HepG2 (cell line): ENCODE results near the gene OSBPL2. TPM values are rescaled to one million over a fixed set of nuclear protein-coding genes. Genes with fewer than 3 reads are reported as not detected.

Experiments used
- ATAC-seq: fragments of 200-7000 bp; cut with Tn5 transposase; 3 replicates; pipeline ENCODE4 v1.9.1; 2020; ENCODE audit warnings: mild to moderate bottlenecking, moderate library complexity
- BruUV-seq: library from RNA; stranded (reverse); fragments of 400-500 nt; replicated peaks from 2 replicates; lab custom pipeline; 2021; lab: Mats Ljungman, UMichigan
- CTCF ChIA-PET: fragments of 300-600 bp; formaldehyde crosslinking; extraction: SDS; loops from one replicate; lab custom pipeline; 2021; ENCODE audit warnings: low total read pairs, inconsistent platforms, low intra/inter-chr PET ratio; lab: Yijun Ruan, JAX
- POLR2A ChIA-PET: fragments of 350-600 bp; sonication (Branson Sonifier 250); formaldehyde crosslinking; loops from one replicate; lab custom pipeline; 2020; ENCODE audit warnings: antibody characterized with exemption, inconsistent platforms; lab: Yijun Ruan, JAX
- DNase-seq: peaks from one replicate; pipeline ENCODE4 v3.0.0-alpha.2; 2015; ENCODE audit warnings: low spot score
- FAIRE-seq: peaks from 3 replicates; lab custom pipeline; 2011; peaks lifted over from hg19 to GRCh38; lab: Jason Lieb, UNC
- H2AFZ ChIP-seq: one replicate; pipeline ENCODE4 v1.6.1; 2011; ENCODE audit warnings: low read length, inconsistent platforms
- H3K27ac ChIP-seq: fragments of 300-600 bp; 3 replicates; pipeline ENCODE4 v1.8.0; 2011; ENCODE audit warnings: mixed run types, mild to moderate bottlenecking, mixed read lengths, low read length, inconsistent platforms; ENCODE audit not compliant: insufficient read depth; ENCODE audit errors: extremely low read length
- H3K27me3 ChIP-seq, 2 experiments: fragments of 200-600 bp in 1 of 2; 2 replicates in 1 of 2; 3 replicates in 1 of 2; pipeline versions ENCODE4 v1.6.0 to v1.8.0; 2011; ENCODE audit warnings: low read length in 2 of 2, mild to moderate bottlenecking in 2 of 2, moderate library complexity in 2 of 2, inconsistent platforms in 1 of 2; ENCODE audit not compliant: insufficient read depth in 2 of 2, control insufficient read depth in 1 of 2
- H3K36me3 ChIP-seq, 2 experiments: fragments of 200-600 bp in 1 of 2; replicated peaks in 1 of 2; 2 replicates in 1 of 2; 3 replicates in 1 of 2; pipeline versions ENCODE4 v1.5.1 to v1.8.0; 2011; ENCODE audit warnings: low read length in 2 of 2, inconsistent platforms in 1 of 2; ENCODE audit not compliant: insufficient read depth in 2 of 2, control insufficient read depth in 1 of 2
- H3K4me1 ChIP-seq: 2 replicates; pipeline ENCODE4 v1.5.1; 2012; ENCODE audit warnings: low read length, inconsistent platforms; ENCODE audit not compliant: insufficient read depth
- H3K4me2 ChIP-seq: 2 replicates; pipeline ENCODE4 v1.6.0; 2011; ENCODE audit warnings: low read depth, low read length, inconsistent platforms
- H3K4me3 ChIP-seq, 3 experiments: fragments of 200-600 bp in 1 of 3; sonication (generic), shearing (Covaris generic) in 1 of 3; replicated peaks in 1 of 3; 2 replicates each; pipeline ENCODE4 v1.5.1; 2011 to 2016; ENCODE audit warnings: low read length in 3 of 3, inconsistent platforms in 2 of 3, low read depth in 2 of 3, mild to moderate bottlenecking in 2 of 3, control low read depth in 1 of 3, mixed read lengths in 1 of 3; ENCODE audit not compliant: insufficient read depth in 1 of 3
- H3K79me2 ChIP-seq: one replicate; pipeline ENCODE4 v1.6.1; 2011; ENCODE audit warnings: low read length, inconsistent platforms; ENCODE audit not compliant: insufficient read depth
- H3K9ac ChIP-seq: 2 replicates; pipeline ENCODE4 v1.6.0; 2011; ENCODE audit warnings: mild to moderate bottlenecking, low read depth, low read length, inconsistent platforms; ENCODE audit not compliant: insufficient read depth
- H3K9me3 ChIP-seq: 2 replicates; pipeline ENCODE4 v1.5.1; 2012; ENCODE audit warnings: mild to moderate bottlenecking, low read length
- H4K20me1 ChIP-seq: 2 replicates; pipeline ENCODE4 v1.6.0; 2011; ENCODE audit warnings: inconsistent platforms, mild to moderate bottlenecking, low read length, moderate library complexity; ENCODE audit not compliant: insufficient read depth
- EEA1 ChIP-seq: sonication (generic); formaldehyde crosslinking; IDR thresholded peaks from 2 replicates; pipeline ENCODE4 v1.5.1; 2020; ENCODE audit warnings: mild to moderate bottlenecking, missing genetic modification reagents, borderline replicate concordance
- EED ChIP-seq: sonication (generic); formaldehyde crosslinking; IDR thresholded peaks from 2 replicates; pipeline ENCODE4 v1.5.0; 2020; ENCODE audit warnings: mild to moderate bottlenecking, missing genetic modification reagents
- GATA4 ChIP-seq: sonication (generic); IDR thresholded peaks from 2 replicates; pipeline ENCODE4 v1.6.1; 2016; ENCODE audit warnings: antibody characterized with exemption, low read depth, borderline replicate concordance
- HCFC1 ChIP-seq: fragments of 150-350 bp; IDR thresholded peaks from 2 replicates; pipeline ENCODE4 v1.6.1; 2014; ENCODE audit warnings: low read depth, low read length
- KDM2A ChIP-seq: sonication (generic); formaldehyde crosslinking; IDR thresholded peaks from 2 replicates; pipeline ENCODE4 v1.4.0; 2020; ENCODE audit warnings: low read depth, missing genetic modification reagents, borderline replicate concordance
- NBN ChIP-seq: fragments of 450-650 bp; conservative IDR thresholded peaks from 2 replicates; pipeline ENCODE4 v1.6.1; 2017
- ZKSCAN1 ChIP-seq: fragments of 150-350 bp; IDR thresholded peaks from 2 replicates; pipeline ENCODE4 v1.6.1; 2014; ENCODE audit warnings: low read length
- ZNF235 ChIP-seq: sonication (generic); formaldehyde crosslinking; IDR thresholded peaks from 2 replicates; pipeline ENCODE4 v1.8.1; 2023; ENCODE audit warnings: mild to moderate bottlenecking, missing genetic modification reagents, borderline replicate concordance
- ZNF562 ChIP-seq: sonication (generic); formaldehyde crosslinking; IDR thresholded peaks from 2 replicates; pipeline ENCODE4 v1.8.0; 2022; ENCODE audit warnings: missing genetic modification reagents, borderline replicate concordance
- ZNF7 ChIP-seq: IDR thresholded peaks from 2 replicates; pipeline ENCODE4 v1.6.1; 2016; ENCODE audit warnings: missing biosample characterization, missing genetic modification reagents
- ZNF839 ChIP-seq: sonication (generic); formaldehyde crosslinking; IDR thresholded peaks from 2 replicates; pipeline ENCODE4 v1.4.0; 2020; ENCODE audit warnings: missing genetic modification reagents, mild to moderate bottlenecking, borderline replicate concordance
- WGBS: methylation state at CpG from one replicate; pipeline ENCODE4 v1.1.6; 2017; ENCODE audit warnings: low lambda C conversion rate; 5-methylcytosine and 5-hydroxymethylcytosine counted together
- in situ Hi-C: cut with HindIII; loops from 2 replicates; pipeline ENCODE4 v1.10.0; 2017; ENCODE audit warnings: low pct_unique_long_range_greater_than_20kb; ENCODE audit not compliant: extremely low pct_ligation_motif_present
- intact Hi-C: fragments of 100-400 bp; cut with micrococcal nuclease; formaldehyde crosslinking; loops from one replicate; pipeline ENCODE4 v1.10.0; 2022; ENCODE audit not compliant: unreplicated experiment
- polyA plus RNA-seq, 8 experiments: library from polyadenylated mRNA; depleted of rRNA in 3 of 8; stranded (reverse) in 7 of 8; unstranded in 1 of 8; fragments of >200 nt; fragmentation: Illumina TruSeq in 4 of 8; extraction: Trizol in 4 of 8; gene quantifications; 2 replicates each; pipeline versions ENCODE4 v1.2.1 to v1.2.3, GENCODE V29; 2011 to 2016; ENCODE audit warnings: low read depth in 4 of 8, missing spikeins in 1 of 8, mixed read lengths in 1 of 8; ENCODE audit not compliant: insufficient read depth in 1 of 8
- total RNA-seq, 5 experiments: library from RNA; depleted of rRNA; stranded (reverse); fragments of >200 nt; fragmentation: Illumina TruSeq; extraction: Trizol; gene quantifications; 2 replicates each; pipeline ENCODE4 v1.2.3, GENCODE V29; 2016; ENCODE audit warnings: low read depth in 1 of 5
- TF ChIP-seq, protein P1 (sequence below): sonication (generic); formaldehyde crosslinking; IDR thresholded peaks from 2 replicates; pipeline ENCODE4 v1.4.0; 2020; ENCODE audit warnings: missing genetic modification reagents
- TF ChIP-seq, protein P2 (sequence below): IDR thresholded peaks from 2 replicates; pipeline ENCODE4 v1.4.0; 2020; ENCODE audit warnings: mild to moderate bottlenecking, missing genetic modification reagents

Gene OSBPL2
- total and polyA plus RNA-seq, 2 of the 13 experiments (the other 11 are each of a cell fraction or from before 2014, with no cell fraction given): 18.5 to 37.4 TPM

DNA sequence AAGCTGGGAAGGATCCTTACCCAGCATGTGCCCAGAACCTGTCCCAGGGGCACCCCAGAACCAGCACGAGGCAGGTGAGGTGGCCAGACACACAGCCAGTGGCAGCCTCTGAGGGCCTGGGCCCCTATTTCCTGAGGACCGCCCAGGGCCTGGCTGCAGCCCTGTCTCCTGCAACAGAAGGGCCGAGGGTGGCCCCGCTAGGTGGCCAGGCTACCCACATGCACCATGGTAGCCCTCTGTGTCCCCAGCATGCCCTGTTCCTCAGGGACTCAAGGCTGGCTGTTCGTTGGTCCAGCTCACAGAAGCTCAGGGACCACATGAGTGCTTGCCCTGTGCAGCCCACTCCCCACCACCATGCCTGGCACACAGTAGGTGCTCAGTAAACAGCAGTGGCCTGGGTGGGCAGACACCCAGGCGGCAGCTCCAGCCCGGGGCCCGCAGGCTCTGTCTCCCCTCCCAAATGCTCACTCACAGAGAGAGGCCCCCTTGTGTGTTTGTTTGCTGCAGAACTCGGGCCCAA, 26.5 kb upstream of the OSBPL2 start:
- no peak for DNase-seq
- H3K9ac ChIP-seq: no peak overlapping the region
- H3K79me2 ChIP-seq: no peaks in the 10 kb centered on the region
- no peak overlapping the region for H2AFZ ChIP-seq
- H4K20me1 ChIP-seq: no peaks in the 10 kb centered on the region; the same call in 1 of the 2 replicates
- no peak overlapping the region for H3K4me2 ChIP-seq
- peaks cover 44 to 65% of the 10 kb centered on the region in 2 experiments for H3K27me3 ChIP-seq
- BruUV-seq: no TSS peak
- no peak for FAIRE-seq
- H3K36me3 ChIP-seq: no peaks in the 10 kb centered on the region
- TF ChIP-seq KDM2A (CRISPR knock-in tag) (0 out of 2 replicates have a peak, but pooled peaks have one; percentile 17), ZKSCAN1 (0 out of 2 replicates have a peak, but pooled peaks have one; percentile 29), ZNF562 (CRISPR knock-in tag) (no peak), EED (no peak), EEA1 (no peak), ZNF7 (CRISPR knock-in tag) (no peak), ZNF839 (CRISPR knock-in tag) (no peak)
- TF ChIP-seq, all 625 proteins: peak for 2
- no peak; the same call in 2 of the 3 replicates for ATAC-seq
- intact Hi-C loops (no loop called here), in situ Hi-C loops (no loop called here)
- no peak overlapping the region for H3K27ac ChIP-seq
- WGBS: 13% methylated on average over 8 of the region's 9 CpGs
- POLR2A ChIA-PET: no interaction called here
- H3K9me3 ChIP-seq: no peaks in the 10 kb centered on the region
- peaks cover 19% of the 10 kb centered on the region for H3K4me1 ChIP-seq
- no peak overlapping the region for H3K4me3 ChIP-seq
- CTCF ChIA-PET: no interaction called here

DNA sequence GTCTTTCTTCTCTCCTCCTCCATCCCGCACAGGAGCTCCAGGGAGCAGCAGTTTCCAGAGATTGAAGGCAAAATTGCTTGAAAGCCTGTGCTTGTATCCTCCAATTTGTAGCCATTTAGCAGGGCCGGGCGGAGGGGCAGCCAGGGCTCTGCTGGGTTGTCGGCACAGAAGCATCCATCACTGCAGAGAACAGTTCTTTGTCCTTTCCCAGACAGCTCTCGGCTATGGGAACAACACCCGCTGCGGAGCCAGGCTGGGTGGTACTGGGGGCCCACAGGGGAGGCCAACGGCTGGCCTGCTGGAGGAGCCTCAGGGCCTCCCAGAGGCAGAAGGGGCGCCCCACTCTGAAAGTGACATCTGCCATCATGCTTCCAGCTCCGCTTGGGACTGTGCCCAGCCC, 26.0 kb upstream of the OSBPL2 start:
- H3K36me3 ChIP-seq: no peaks in the 10 kb centered on the region
- in situ Hi-C loops (no loop called here), intact Hi-C loops (no loop called here)
- no peak overlapping the region for H3K4me3 ChIP-seq
- POLR2A ChIA-PET: no interaction called here
- CTCF ChIA-PET: no interaction called here
- no peak overlapping the region for H3K4me2 ChIP-seq
- H2AFZ ChIP-seq: no peak overlapping the region
- peaks cover 48 to 69% of the 10 kb centered on the region in 2 experiments for H3K27me3 ChIP-seq
- no peaks in the 10 kb centered on the region; the same call in 1 of the 2 replicates for H4K20me1 ChIP-seq
- no TSS peak for BruUV-seq
- WGBS: 20% methylated on average over 10 of the region's 10 CpGs
- H3K79me2 ChIP-seq: no peaks in the 10 kb centered on the region
- TF ChIP-seq HCFC1 (no peak), ZNF235 (CRISPR knock-in tag) (no peak), GATA4 (no peak), NBN (no peak)
- TF ChIP-seq, protein P1, sequence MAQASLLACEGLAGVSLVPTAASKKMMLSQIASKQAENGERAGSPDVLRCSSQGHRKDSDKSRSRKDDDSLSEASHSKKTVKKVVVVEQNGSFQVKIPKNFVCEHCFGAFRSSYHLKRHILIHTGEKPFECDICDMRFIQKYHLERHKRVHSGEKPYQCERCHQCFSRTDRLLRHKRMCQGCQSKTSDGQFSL (CRISPR knock-in tag): no peak
- TF ChIP-seq, protein P2, sequence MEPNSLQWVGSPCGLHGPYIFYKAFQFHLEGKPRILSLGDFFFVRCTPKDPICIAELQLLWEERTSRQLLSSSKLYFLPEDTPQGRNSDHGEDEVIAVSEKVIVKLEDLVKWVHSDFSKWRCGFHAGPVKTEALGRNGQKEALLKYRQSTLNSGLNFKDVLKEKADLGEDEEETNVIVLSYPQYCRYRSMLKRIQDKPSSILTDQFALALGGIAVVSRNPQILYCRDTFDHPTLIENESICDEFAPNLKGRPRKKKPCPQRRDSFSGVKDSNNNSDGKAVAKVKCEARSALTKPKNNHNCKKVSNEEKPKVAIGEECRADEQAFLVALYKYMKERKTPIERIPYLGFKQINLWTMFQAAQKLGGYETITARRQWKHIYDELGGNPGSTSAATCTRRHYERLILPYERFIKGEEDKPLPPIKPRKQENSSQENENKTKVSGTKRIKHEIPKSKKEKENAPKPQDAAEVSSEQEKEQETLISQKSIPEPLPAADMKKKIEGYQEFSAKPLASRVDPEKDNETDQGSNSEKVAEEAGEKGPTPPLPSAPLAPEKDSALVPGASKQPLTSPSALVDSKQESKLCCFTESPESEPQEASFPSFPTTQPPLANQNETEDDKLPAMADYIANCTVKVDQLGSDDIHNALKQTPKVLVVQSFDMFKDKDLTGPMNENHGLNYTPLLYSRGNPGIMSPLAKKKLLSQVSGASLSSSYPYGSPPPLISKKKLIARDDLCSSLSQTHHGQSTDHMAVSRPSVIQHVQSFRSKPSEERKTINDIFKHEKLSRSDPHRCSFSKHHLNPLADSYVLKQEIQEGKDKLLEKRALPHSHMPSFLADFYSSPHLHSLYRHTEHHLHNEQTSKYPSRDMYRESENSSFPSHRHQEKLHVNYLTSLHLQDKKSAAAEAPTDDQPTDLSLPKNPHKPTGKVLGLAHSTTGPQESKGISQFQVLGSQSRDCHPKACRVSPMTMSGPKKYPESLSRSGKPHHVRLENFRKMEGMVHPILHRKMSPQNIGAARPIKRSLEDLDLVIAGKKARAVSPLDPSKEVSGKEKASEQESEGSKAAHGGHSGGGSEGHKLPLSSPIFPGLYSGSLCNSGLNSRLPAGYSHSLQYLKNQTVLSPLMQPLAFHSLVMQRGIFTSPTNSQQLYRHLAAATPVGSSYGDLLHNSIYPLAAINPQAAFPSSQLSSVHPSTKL: no peak
- no peaks in the 10 kb centered on the region for H3K9me3 ChIP-seq
- H3K27ac ChIP-seq: no peak overlapping the region
- peaks cover 24% of the 10 kb centered on the region for H3K4me1 ChIP-seq
- DNase-seq: no peak
- FAIRE-seq: no peak
- ATAC-seq: no peak
- H3K9ac ChIP-seq: no peak overlapping the region
